Suppressor macrophage treated with lipopolysaccharide for 1 hour (primary cell): Measurements from ENCODE around the gene KCTD12.

Source experiments
- DNase-seq, 3 donors: peaks; one replicate each; pipeline ENCODE4 v3.0.0-alpha.2; 2020 to 2022

Gene KCTD12

GRCh38 chr13:76887076-76887563, 915 bp upstream of the KCTD12 start:
- DNase-seq, result no peak

GRCh38 chr13:76886005-76886291, 257 bp downstream of the KCTD12 start:
- no peak for DNase-seq

GRCh38 chr13:76885203-76886004, 801 bp downstream of the KCTD12 start:
- DNase-seq, result peak; percentile 78 to 89 (median 84)

GRCh38 chr13:76884907-76885202, 1.4 kb downstream of the KCTD12 start:
- no peak for DNase-seq

GRCh38 chr13:76884186-76884906, 1.9 kb downstream of the KCTD12 start:
- DNase-seq, result peak; percentile 76 to 78 (median 76)

- DNase-seq, result peak; percentile 28 to 45 (median 40)
Measured at GRCh38 chr13:76883236-76883635, 3.0 kb downstream of the KCTD12 start.

- DNase-seq, result peak; percentile 76 to 85 (median 85)
Measured at GRCh38 chr13:76882431-76882830, 3.8 kb downstream of the KCTD12 start.

- DNase-seq, result peak in 1 of 3 donors; percentile 38
Measured at GRCh38 chr13:76879883-76880270, 6.3 kb downstream of the KCTD12 start.

GRCh38 chr13:76879203-76879882, 6.9 kb downstream of the KCTD12 start:
- peak; percentile 91 to 97 (median 95) for DNase-seq

GRCh38 chr13:76878043-76878442, 8.2 kb downstream of the KCTD12 start:
- DNase-seq, result peak in 1 of 3 donors; percentile 32

- no peak for DNase-seq
Measured at GRCh38 chr13:76875271-76875815, 10.9 kb downstream of the KCTD12 start.

- peak; percentile 36 to 67 (median 52) for DNase-seq
Measured at GRCh38 chr13:76874479-76874878, 11.7 kb downstream of the KCTD12 start.

GRCh38 chr13:76873445-76873844, 12.8 kb downstream of the KCTD12 start:
- peak in 2 of 3 donors; percentile 57 for DNase-seq

GRCh38 chr13:76872675-76873074, 13.5 kb downstream of the KCTD12 start:
- DNase-seq, result no peak

GRCh38 chr13:76871432-76871831, 14.8 kb downstream of the KCTD12 start:
- peak in 2 of 3 donors; percentile 42 to 49 for DNase-seq

- DNase-seq, result no peak
Measured at GRCh38 chr13:76868371-76868770, 17.8 kb downstream of the KCTD12 start.

- DNase-seq, result no peak
Measured at GRCh38 chr13:76865996-76866503, 20.2 kb downstream of the KCTD12 start.

- DNase-seq, result no peak
Measured at GRCh38 chr13:76865109-76865508, 21.1 kb downstream of the KCTD12 start.

- peak in 1 of 3 donors; percentile 32 for DNase-seq
Measured at GRCh38 chr13:76864259-76864658, 21.9 kb downstream of the KCTD12 start.

- DNase-seq, result no peak
Measured at GRCh38 chr13:76863022-76863421, 23.2 kb downstream of the KCTD12 start.

- no peak for DNase-seq
Measured at GRCh38 chr13:76861859-76862258, 24.3 kb downstream of the KCTD12 start.

- no peak for DNase-seq
Measured at GRCh38 chr13:76860706-76861105, 25.5 kb downstream of the KCTD12 start.

GRCh38 chr13:76854894-76855293, 31.3 kb downstream of the KCTD12 start:
- DNase-seq, result no peak
